K562 (cell line): ENCODE results near the gene CACNA1C.

Experiments used
- BHLHE40 ChIP-seq: IDR thresholded peaks from 2 replicates; pipeline ENCODE4 v1.6.1; 2011; ENCODE audit warnings: low read length, improper control_type of control experiment
- COPS2 ChIP-seq: fragments of 450-650 bp; conservative IDR thresholded peaks from 2 replicates; pipeline ENCODE4 v1.6.1; 2016; ENCODE audit warnings: mild to moderate bottlenecking, moderate library complexity
- CTCF ChIP-seq, 3 experiments: IDR thresholded peaks in 2 of 3; conservative IDR thresholded peaks in 1 of 3; 2 replicates each; pipeline ENCODE4 v1.5.1; 2011 to 2012; ENCODE audit warnings: low read length in 3 of 3, mild to moderate bottlenecking in 3 of 3, control low read depth in 2 of 3, improper control_type of control experiment in 1 of 3, inconsistent platforms in 1 of 3, low read depth in 1 of 3, mixed read lengths in 1 of 3, moderate library complexity in 1 of 3; ENCODE audit not compliant: insufficient read depth in 2 of 3
- FOXA1 ChIP-seq: fragments of 450-650 bp; IDR thresholded peaks from 2 replicates; pipeline ENCODE4 v1.6.1; 2016; ENCODE audit warnings: mild to moderate bottlenecking, borderline replicate concordance
- HMG20B ChIP-seq: fragments of 250-450 bp; sonication (Bioruptor Pico); IDR thresholded peaks from 2 replicates; pipeline ENCODE4 v1.5.0; 2021; ENCODE audit warnings: mild to moderate bottlenecking
- POLR2A ChIP-seq: fragments of 450-650 bp; conservative IDR thresholded peaks from 2 replicates; pipeline ENCODE4 v1.6.1; 2016
- SMAD3 ChIP-seq: fragments of 450-650 bp; formaldehyde crosslinking; conservative IDR thresholded peaks from 2 replicates; pipeline ENCODE4 v1.4.0; 2020; ENCODE audit warnings: mild to moderate bottlenecking
- ZNF347 ChIP-seq: fragments of 450-650 bp; formaldehyde crosslinking; IDR thresholded peaks from 2 replicates; pipeline ENCODE4 v1.4.0; 2020; ENCODE audit warnings: low read depth, mild to moderate bottlenecking, moderate library complexity
- ZSCAN29 ChIP-seq: fragments of 450-650 bp; IDR thresholded peaks from 2 replicates; pipeline ENCODE4 v1.6.1; 2017

- no peak for TF ChIP-seq POLR2A
- TF ChIP-seq CTCF (IDR thresholded peaks at IDR 0.05 in 2 of 3, conservative IDR thresholded peaks at IDR 0.05 in 1 of 3; ENCODE audit: insufficient read depth in 2 of 3, low read depth in 1 of 3, low read length in 3 of 3) = no peak
- no peak for TF ChIP-seq BHLHE40
- no peak for TF ChIP-seq COPS2
- TF ChIP-seq ZNF347 = no peak
- TF ChIP-seq HMG20B (CRISPR knock-in tag) = no peak
- no peak for TF ChIP-seq ZSCAN29
- TF ChIP-seq FOXA1 = no peak
- no peak for TF ChIP-seq SMAD3 (CRISPR knock-in tag)
Observed at GRCh38 chr12:2510045-2510444, 457.3 kb downstream of the CACNA1C start.
